Mucosa of stomach (tissue), 1 donor: ENCODE measurements around the gene FCRL5.

Experiments used
- H3K27me3 ChIP-seq: one replicate; pipeline ENCODE4 v1.7.0; 2013; ENCODE audit warnings: mild to moderate bottlenecking, low read length; ENCODE audit not compliant: control insufficient read depth, insufficient read depth
- H3K36me3 ChIP-seq: one replicate; pipeline ENCODE4 v1.7.0; 2013; ENCODE audit warnings: low read length; ENCODE audit not compliant: control insufficient read depth, insufficient read depth
- H3K4me1 ChIP-seq: one replicate; pipeline ENCODE4 v1.7.0; 2013; ENCODE audit warnings: mild to moderate bottlenecking, low read length; ENCODE audit not compliant: control insufficient read depth, insufficient read depth
- H3K4me3 ChIP-seq: one replicate; pipeline ENCODE4 v1.7.0; 2013; ENCODE audit warnings: low read length
- H3K9ac ChIP-seq: one replicate; pipeline ENCODE4 v1.7.0; 2013; ENCODE audit warnings: mild to moderate bottlenecking, low read length, moderate library complexity
- H3K9me3 ChIP-seq: one replicate; pipeline ENCODE4 v1.7.0; 2013; ENCODE audit warnings: mild to moderate bottlenecking, low read length, moderate library complexity; ENCODE audit not compliant: control insufficient read depth
- donor health status: Pancreatic carcinoma.

FCRL5 gene

GRCh38 chr1:157551694-157552693, at the start of gene FCRL5:
Gene FCRL5, minus strand, starts transcription at chr1:157552515. Its CDS starts 153 bp downstream, at chr1:157552362.
- Histone ChIP-seq H3K9me3 (no peaks in the 10 kb centered on the region), H3K9ac (no peak within 1 kb of the TSS), H3K27me3 (no peaks in the 10 kb centered on the region), H3K36me3 (no peaks in the 10 kb centered on the region), H3K4me1 (no peaks in the 10 kb centered on the region), H3K4me3 (no peak within 1 kb of the TSS)

DNA sequence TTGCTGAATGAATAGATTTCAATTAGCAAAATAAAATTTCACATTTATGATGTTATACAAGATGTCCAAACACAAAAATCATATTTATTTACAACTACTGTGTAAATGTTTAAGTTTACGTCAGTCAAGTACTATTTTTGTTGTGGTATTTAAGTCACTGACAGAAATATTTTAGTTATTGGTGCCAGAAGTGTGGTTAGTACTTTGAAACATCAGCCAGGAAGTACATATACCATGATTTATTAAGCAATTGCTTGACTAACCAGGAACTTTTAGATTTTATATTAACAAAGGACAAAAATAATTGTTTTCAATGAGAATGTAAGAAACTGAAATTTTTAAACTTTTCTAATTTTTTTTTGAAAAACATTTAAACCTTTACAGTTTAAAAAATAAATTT, 47.9 kb upstream of the FCRL5 start:
- no peak overlapping the region for H3K9ac ChIP-seq
- no peaks in the 10 kb centered on the region for H3K4me1 ChIP-seq
- H3K9me3 ChIP-seq = no peaks in the 10 kb centered on the region
- H3K36me3 ChIP-seq = no peaks in the 10 kb centered on the region
- H3K27me3 ChIP-seq = no peaks in the 10 kb centered on the region
- no peak overlapping the region for H3K4me3 ChIP-seq

DNA sequence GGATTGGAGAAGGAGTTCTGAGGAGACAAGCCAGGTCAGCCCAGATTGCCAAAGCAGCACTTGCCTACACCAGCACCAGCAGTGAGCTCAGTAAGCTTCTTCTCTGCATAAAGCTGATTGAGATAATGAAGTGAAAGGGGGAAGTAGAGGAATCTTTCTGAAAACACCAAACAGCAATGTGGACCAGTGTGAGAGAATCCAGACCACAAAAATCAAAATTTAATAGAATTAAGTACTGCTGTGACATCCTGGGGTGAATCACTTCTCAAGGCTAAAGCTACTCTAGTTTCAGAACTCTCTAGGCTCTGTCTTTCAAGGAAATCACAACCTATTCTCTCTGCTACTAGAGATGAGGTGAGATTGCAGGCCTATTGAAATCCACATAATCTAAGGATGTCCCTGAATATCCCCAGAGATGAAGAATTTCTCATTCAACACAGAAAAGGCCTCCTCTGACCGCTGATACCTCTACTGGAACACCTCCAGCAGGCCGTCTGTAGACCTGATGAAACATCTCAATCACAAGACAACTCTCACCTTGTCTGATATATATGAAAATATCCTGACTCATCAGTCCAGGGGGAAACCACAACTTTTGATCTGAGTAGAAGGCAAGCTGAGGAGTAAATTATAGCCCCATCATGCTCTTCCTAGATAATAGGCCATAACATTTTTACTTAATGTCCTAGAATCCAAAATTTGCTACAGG, 45.8 kb upstream of the FCRL5 start, which contains the start of gene FCRL4:
Gene FCRL4 (minus strand): TSS at position 127 of the 709 bp plus-strand sequence. CDS start 141 bp downstream, outside the sequence.
- H3K36me3 ChIP-seq = no peaks in the 10 kb centered on the region
- no peaks in the 10 kb centered on the region for H3K4me1 ChIP-seq
- H3K4me3 ChIP-seq = no peak within 1 kb of the TSS
- H3K27me3 ChIP-seq = no peaks in the 10 kb centered on the region
- no peak within 1 kb of the TSS for H3K9ac ChIP-seq
- H3K9me3 ChIP-seq = no peaks in the 10 kb centered on the region

- H3K4me1 ChIP-seq = no peaks in the 10 kb centered on the region
- no peaks in the 10 kb centered on the region for H3K9me3 ChIP-seq
- H3K27me3 ChIP-seq = no peaks in the 10 kb centered on the region
- H3K9ac ChIP-seq = no peak overlapping the region
- no peaks in the 10 kb centered on the region for H3K36me3 ChIP-seq
- no peak overlapping the region for H3K4me3 ChIP-seq
Observed at GRCh38 chr1:157596384-157596783, 44.1 kb upstream of the FCRL5 start.

- H3K4me3 ChIP-seq = no peak overlapping the region
- H3K4me1 ChIP-seq = no peaks in the 10 kb centered on the region
- H3K9me3 ChIP-seq = no peaks in the 10 kb centered on the region
- no peaks in the 10 kb centered on the region for H3K36me3 ChIP-seq
- no peak overlapping the region for H3K9ac ChIP-seq
- no peaks in the 10 kb centered on the region for H3K27me3 ChIP-seq
Observed at GRCh38 chr1:157595356-157595755, 43.0 kb upstream of the FCRL5 start.

- Histone ChIP-seq H3K36me3 (no peaks in the 10 kb centered on the region), H3K9me3 (no peaks in the 10 kb centered on the region), H3K4me1 (no peaks in the 10 kb centered on the region), H3K27me3 (no peaks in the 10 kb centered on the region), H3K4me3 (no peak overlapping the region), H3K9ac (no peak overlapping the region)
Observed at GRCh38 chr1:157585984-157586383, 33.7 kb upstream of the FCRL5 start.

- Histone ChIP-seq H3K36me3 (no peaks in the 10 kb centered on the region), H3K4me3 (no peak overlapping the region), H3K27me3 (no peaks in the 10 kb centered on the region), H3K4me1 (no peaks in the 10 kb centered on the region), H3K9me3 (no peaks in the 10 kb centered on the region), H3K9ac (no peak overlapping the region)
Observed at GRCh38 chr1:157584503-157584902, 32.2 kb upstream of the FCRL5 start.

- H3K4me1 ChIP-seq = no peaks in the 10 kb centered on the region
- no peaks in the 10 kb centered on the region for H3K9me3 ChIP-seq
- H3K36me3 ChIP-seq = no peaks in the 10 kb centered on the region
- H3K9ac ChIP-seq = no peak overlapping the region
- H3K27me3 ChIP-seq = no peaks in the 10 kb centered on the region
- H3K4me3 ChIP-seq = no peak overlapping the region
Observed at GRCh38 chr1:157580828-157581210, 28.5 kb upstream of the FCRL5 start.

- Histone ChIP-seq H3K9ac (no peak overlapping the region), H3K4me1 (no peaks in the 10 kb centered on the region), H3K9me3 (no peaks in the 10 kb centered on the region), H3K27me3 (no peaks in the 10 kb centered on the region), H3K4me3 (no peak overlapping the region), H3K36me3 (no peaks in the 10 kb centered on the region)
Observed at GRCh38 chr1:157580179-157580827, 28.0 kb upstream of the FCRL5 start.

DNA sequence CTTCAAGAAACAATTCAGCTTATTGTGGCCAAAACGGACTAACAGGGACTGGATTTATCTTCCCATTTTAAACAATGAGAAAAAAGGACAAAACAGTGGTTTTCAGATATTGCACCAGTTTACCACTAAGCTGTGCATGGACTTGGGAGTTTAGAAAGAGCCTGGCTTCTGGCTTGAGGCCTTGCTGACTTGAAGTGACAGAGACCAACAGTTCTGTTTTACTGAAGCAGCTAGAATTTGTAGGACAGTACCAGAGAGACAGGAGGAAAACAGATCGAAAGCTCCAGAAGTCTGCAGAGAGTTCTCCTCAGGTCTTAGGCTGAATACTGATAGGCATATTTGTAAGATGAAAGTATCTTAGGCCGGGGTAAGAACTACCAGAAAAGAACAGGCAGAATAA, 25.1 kb upstream of the FCRL5 start:
- H3K4me1 ChIP-seq = no peaks in the 10 kb centered on the region
- no peaks in the 10 kb centered on the region for H3K27me3 ChIP-seq
- no peaks in the 10 kb centered on the region for H3K36me3 ChIP-seq
- H3K9ac ChIP-seq = no peak overlapping the region
- H3K4me3 ChIP-seq = no peak overlapping the region
- H3K9me3 ChIP-seq = no peaks in the 10 kb centered on the region

DNA sequence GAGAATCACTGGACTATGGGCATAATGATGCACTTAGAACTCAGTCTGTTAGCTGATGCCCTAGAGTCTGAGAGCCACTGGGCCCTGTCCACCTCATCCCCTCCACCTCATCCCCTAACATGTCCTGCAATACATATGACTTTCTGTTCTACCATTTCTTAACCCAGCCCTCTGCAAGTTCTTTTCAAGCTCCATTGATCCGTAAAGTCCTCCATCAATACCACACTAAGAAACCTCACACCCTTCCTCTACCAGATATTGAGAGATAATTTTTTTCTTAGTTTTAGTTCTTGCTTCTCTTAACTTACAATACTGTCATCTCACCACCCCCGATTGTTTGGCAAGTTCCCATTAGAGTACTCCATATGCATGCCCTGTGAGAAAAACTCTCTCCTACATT, 23.4 kb upstream of the FCRL5 start:
- Histone ChIP-seq H3K9me3 (no peaks in the 10 kb centered on the region), H3K27me3 (no peaks in the 10 kb centered on the region), H3K4me3 (no peak overlapping the region), H3K4me1 (no peaks in the 10 kb centered on the region), H3K9ac (no peak overlapping the region), H3K36me3 (no peaks in the 10 kb centered on the region)

- H3K27me3 ChIP-seq = no peaks in the 10 kb centered on the region
- H3K36me3 ChIP-seq = no peaks in the 10 kb centered on the region
Observed at GRCh38 chr1:157574836-157575235, 22.5 kb upstream of the FCRL5 start.

More at GRCh38 chr1:157574836-157575235, 22.5 kb upstream of the FCRL5 start:
- Histone ChIP-seq H3K4me1 (no peaks in the 10 kb centered on the region), H3K9ac (no peak overlapping the region), H3K9me3 (no peaks in the 10 kb centered on the region), H3K4me3 (no peak overlapping the region)
